ENCODE results near the gene SAE1.

- TF ChIP-seq MAX (IDR thresholded peaks at IDR 0.05; ENCODE audit: low read depth, low read length) (no peak), FOS (IDR thresholded peaks at IDR 0.05; ENCODE audit: borderline replicate concordance, extremely low read depth, insufficient read length) (no peak)
Measured at GRCh38 chr19:47229676-47230053, 99.0 kb downstream of the SAE1 start.

Measured in GM12878 (cell line).